ENCODE measurements around the gene AFF3. TPM values are rescaled to one million over a fixed set of nuclear protein-coding genes. Genes with fewer than 3 reads are reported as not detected.
A peak's percentile ranks its signal among the peaks of the same experiment; 100 is the strongest.

AFF3 gene
- total RNA-seq, 1 experiment from 2014 or later: 0.05 TPM

DNA sequence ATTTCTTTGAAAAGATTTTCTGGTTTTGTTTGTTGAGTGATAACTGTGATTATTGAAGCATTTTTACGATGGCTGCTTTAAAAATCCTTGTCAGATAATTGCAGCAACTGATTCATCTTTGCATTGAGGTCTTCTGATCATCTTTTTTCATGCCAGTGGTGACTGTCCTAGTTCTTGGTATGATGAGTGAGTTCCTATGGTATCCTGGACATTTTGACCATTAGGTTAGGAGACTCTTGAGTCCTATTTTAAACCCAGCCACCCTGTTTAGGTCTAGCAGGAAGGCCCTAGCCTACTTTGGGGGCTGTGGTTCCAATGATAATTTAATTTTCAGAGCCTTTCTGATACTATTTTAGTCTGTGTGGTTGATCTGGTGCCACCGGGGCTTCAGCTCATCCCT is 579.9 kb downstream of the AFF3 start:
- H3K36me3 ChIP-seq (ENCODE audit: control insufficient read depth, insufficient read depth, low read length): no peaks in the 10 kb centered on the region
- Mint-ChIP-seq H3K9me3 (ENCODE audit: unreplicated experiment) (no peaks in the 10 kb centered on the region), H3K27ac (ENCODE audit: unreplicated experiment) (no peak overlapping the region), H3K36me3 (ENCODE audit: insufficient read depth, unreplicated experiment) (no peaks in the 10 kb centered on the region), H3K4me3 (ENCODE audit: unreplicated experiment) (no peak overlapping the region), H3K4me1 (ENCODE audit: low read depth, unreplicated experiment) (no peaks in the 10 kb centered on the region), H3K27me3 (ENCODE audit: insufficient read depth, unreplicated experiment) (peaks cover 14% of the 10 kb centered on the region)
- ChIA-PET POLR2A (no interaction called here), CTCF (no interaction called here)
- intact Hi-C loops (cut with micrococcal nuclease; ENCODE audit: unreplicated experiment): no loop called here
- H3K4me3 ChIP-seq (ENCODE audit: low read depth, low read length): no peak overlapping the region
- no peaks in the 10 kb centered on the region for H3K4me1 ChIP-seq
- no TSS peak for BruUV-seq (replicated peaks)
- no peaks in the 10 kb centered on the region for H3K9me3 ChIP-seq
- TF ChIP-seq, protein P1, sequence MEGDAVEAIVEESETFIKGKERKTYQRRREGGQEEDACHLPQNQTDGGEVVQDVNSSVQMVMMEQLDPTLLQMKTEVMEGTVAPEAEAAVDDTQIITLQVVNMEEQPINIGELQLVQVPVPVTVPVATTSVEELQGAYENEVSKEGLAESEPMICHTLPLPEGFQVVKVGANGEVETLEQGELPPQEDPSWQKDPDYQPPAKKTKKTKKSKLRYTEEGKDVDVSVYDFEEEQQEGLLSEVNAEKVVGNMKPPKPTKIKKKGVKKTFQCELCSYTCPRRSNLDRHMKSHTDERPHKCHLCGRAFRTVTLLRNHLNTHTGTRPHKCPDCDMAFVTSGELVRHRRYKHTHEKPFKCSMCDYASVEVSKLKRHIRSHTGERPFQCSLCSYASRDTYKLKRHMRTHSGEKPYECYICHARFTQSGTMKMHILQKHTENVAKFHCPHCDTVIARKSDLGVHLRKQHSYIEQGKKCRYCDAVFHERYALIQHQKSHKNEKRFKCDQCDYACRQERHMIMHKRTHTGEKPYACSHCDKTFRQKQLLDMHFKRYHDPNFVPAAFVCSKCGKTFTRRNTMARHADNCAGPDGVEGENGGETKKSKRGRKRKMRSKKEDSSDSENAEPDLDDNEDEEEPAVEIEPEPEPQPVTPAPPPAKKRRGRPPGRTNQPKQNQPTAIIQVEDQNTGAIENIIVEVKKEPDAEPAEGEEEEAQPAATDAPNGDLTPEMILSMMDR (IDR thresholded peaks at IDR 0.05; ENCODE audit: insufficient read depth in 1 of 2, low read depth in 1 of 2, low read length in 1 of 2, severe bottlenecking in 1 of 2, unreplicated experiment in 1 of 2): no peak
- no peak for DNase-seq
- H3K27me3 ChIP-seq (replicated peaks; ENCODE audit: control insufficient read depth, insufficient read depth, low read length): no peaks in the 10 kb centered on the region

DNA sequence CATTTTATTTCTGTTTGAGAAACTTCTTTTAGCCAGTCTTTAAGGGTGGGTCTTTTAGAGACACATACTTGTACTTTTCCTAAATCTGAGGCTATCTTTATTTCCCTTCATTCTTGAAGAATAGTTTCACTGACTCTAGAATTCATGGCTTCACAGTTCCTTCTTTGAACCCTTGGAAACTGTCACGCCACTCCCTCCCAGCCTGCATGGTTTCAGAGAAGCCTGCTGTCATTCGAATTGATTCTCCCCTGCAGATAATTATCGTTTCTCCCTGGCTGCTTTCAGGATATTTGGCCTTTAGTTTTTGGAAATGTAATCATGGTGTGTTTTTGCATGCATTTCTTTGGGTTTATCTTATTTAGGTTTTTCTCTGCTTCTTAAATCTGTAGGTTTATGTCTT is 580.6 kb downstream of the AFF3 start:
- Mint-ChIP-seq H3K4me1 (ENCODE audit: low read depth, unreplicated experiment) (no peaks in the 10 kb centered on the region), H3K36me3 (ENCODE audit: insufficient read depth, unreplicated experiment) (no peaks in the 10 kb centered on the region), H3K27me3 (ENCODE audit: insufficient read depth, unreplicated experiment) (peaks cover 11% of the 10 kb centered on the region), H3K4me3 (ENCODE audit: unreplicated experiment) (no peak overlapping the region), H3K9me3 (ENCODE audit: unreplicated experiment) (no peaks in the 10 kb centered on the region), H3K27ac (ENCODE audit: unreplicated experiment) (no peak overlapping the region)
- POLR2A ChIA-PET: no interaction called here
- no TSS peak for BruUV-seq (replicated peaks)
- Histone ChIP-seq H3K36me3 (ENCODE audit: control insufficient read depth, insufficient read depth, low read length) (no peaks in the 10 kb centered on the region), H3K4me1 (no peaks in the 10 kb centered on the region), H3K9me3 (no peaks in the 10 kb centered on the region), H3K4me3 (ENCODE audit: low read depth, low read length) (no peak overlapping the region), H3K27me3 (replicated peaks; ENCODE audit: control insufficient read depth, insufficient read depth, low read length) (no peaks in the 10 kb centered on the region)
- TF ChIP-seq, protein P1 (IDR thresholded peaks at IDR 0.05; ENCODE audit: insufficient read depth in 1 of 2, low read depth in 1 of 2, low read length in 1 of 2, severe bottlenecking in 1 of 2, unreplicated experiment in 1 of 2): no peak
- DNase-seq: no peak
- intact Hi-C loops (cut with micrococcal nuclease; ENCODE audit: unreplicated experiment): no loop called here
- CTCF ChIA-PET: interaction anchor here (0.6 kb wide), 1 partner anchor 16 kb away, joined by 3 read pairs; no protein-coding TSS in a partner anchor

- peaks cover 14% of the 10 kb centered on the region for H3K27me3 Mint-ChIP-seq (ENCODE audit: insufficient read depth, unreplicated experiment)
- DNase-seq: peak; percentile 79 to 84
- POLR2A ChIA-PET: no interaction called here
- H3K4me1 Mint-ChIP-seq (ENCODE audit: low read depth, unreplicated experiment): no peaks in the 10 kb centered on the region
- H3K4me3 Mint-ChIP-seq (ENCODE audit: unreplicated experiment): no peak overlapping the region
- CTCF ChIA-PET: interaction anchor here (0.6 to 1.7 kb wide), 17 partner anchors 13 to 1896 kb away, joined by 3 to 32 read pairs (median 3); partner anchors contain the start of genes ACTR1B and REV1
- no peaks in the 10 kb centered on the region for H3K36me3 Mint-ChIP-seq (ENCODE audit: insufficient read depth, unreplicated experiment)
- no peaks in the 10 kb centered on the region for H3K9me3 ChIP-seq
- intact Hi-C loops (cut with micrococcal nuclease; ENCODE audit: unreplicated experiment): loop anchor here (1.0 to 10.0 kb wide), 5 partner anchors 56 to 701 kb away; no protein-coding TSS in a partner anchor
- H3K4me3 ChIP-seq (ENCODE audit: low read depth, low read length): no peak overlapping the region
- H3K27ac Mint-ChIP-seq (ENCODE audit: unreplicated experiment): no peak overlapping the region
- no peaks in the 10 kb centered on the region for H3K4me1 ChIP-seq
- no peaks in the 10 kb centered on the region for H3K27me3 ChIP-seq (replicated peaks; ENCODE audit: control insufficient read depth, insufficient read depth, low read length)
- BruUV-seq (replicated peaks): no TSS peak
- no peaks in the 10 kb centered on the region for H3K9me3 Mint-ChIP-seq (ENCODE audit: unreplicated experiment)
- TF ChIP-seq, protein P1 (IDR thresholded peaks at IDR 0.05; ENCODE audit: insufficient read depth in 1 of 2, low read depth in 1 of 2, low read length in 1 of 2, severe bottlenecking in 1 of 2, unreplicated experiment in 1 of 2): peak; percentile 96 to 98
- H3K36me3 ChIP-seq (ENCODE audit: control insufficient read depth, insufficient read depth, low read length): no peaks in the 10 kb centered on the region
Observed at GRCh38 chr2:99559075-99559662, 583.2 kb downstream of the AFF3 start.
